ENCODE measurements around the gene VPS26A.
A peak's percentile ranks its signal among the peaks of the same experiment; 100 is the strongest.

The VPS26A gene

DNA sequence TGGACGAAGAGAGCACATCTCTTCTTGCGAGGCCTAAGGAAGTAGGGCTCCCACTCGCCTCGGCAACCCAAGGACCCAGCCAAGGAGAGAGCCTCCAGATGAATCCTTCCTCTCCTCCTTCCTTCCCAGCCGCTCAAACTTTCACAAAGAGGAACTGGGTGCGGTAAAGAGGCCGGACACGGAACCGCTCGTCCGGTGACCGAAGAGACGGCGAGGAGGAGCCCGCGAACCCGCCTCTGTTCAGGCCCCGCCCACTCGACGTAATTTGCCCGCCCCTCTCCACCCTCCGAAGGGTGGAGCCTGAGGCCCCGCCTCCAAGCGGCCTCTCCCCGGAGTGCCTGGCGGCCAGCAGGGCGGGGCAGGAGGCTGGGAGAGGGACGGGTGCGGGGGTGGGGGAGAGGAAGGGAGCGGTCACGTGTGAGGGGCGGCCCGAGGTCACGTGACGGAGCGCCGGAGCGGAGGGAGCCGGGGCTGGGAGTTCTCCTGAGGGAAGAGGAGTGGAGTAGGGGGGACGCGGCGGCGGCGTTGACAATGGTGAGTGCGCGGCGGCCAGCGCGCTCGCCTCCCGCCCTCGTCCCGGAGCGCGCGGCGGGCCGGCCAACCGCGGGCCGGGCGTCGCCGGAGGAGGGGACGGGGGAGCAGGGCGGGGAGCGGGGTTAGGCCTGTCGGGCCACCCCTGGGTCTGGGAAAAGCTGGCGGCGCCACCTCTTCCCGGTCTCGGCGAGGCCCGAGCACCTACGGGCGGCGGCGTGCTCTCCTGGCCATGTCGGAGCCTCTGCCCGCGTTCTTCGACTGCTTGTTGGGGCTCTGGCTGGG, at the start of gene VPS26A:
VPS26A (plus strand) TSS at position 432 of the 816 bp plus-strand sequence; CDS start at position 532, 100 bp downstream.
- peak; percentile 98 for DNase-seq

DNA sequence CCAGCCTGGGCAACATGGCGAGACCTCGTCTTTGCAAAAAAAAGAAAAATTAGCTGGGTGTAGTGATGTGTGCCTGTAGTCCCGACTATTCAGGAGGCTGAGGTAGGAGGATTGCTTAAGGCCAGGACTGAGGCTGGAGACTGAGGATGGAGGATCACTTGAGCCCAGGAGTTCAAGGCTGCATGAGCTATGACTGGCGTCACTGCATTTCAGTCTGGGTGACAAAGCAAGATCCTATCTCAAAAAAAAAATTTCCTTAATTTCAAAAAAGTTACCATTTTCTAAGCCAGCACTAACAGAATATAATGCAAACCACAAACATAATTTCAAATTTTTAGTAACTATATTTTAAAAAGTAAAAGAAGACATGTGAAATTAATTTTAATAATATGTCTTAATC, 49.4 kb upstream of the VPS26A start:
- DNase-seq, result no peak

DNA sequence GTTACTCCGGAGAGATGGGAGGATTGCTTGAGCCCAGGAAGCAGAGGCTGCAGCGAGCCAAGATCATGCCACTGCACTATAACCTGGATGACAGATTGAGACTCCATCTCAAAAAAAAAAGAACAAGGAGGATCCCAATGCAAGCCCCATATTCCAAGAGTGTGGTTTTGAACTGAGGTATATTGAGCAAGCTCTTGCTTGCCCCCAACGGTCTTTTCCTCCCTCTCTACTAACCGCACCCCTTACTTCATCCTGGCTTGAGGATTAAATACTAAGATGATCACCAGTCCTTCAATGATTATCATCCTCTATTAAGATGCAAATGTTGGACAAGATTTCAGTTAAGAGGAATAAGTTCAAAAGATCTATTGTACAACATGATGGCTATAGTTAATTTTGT, 48.5 kb upstream of the VPS26A start:
- no peak for DNase-seq

DNA sequence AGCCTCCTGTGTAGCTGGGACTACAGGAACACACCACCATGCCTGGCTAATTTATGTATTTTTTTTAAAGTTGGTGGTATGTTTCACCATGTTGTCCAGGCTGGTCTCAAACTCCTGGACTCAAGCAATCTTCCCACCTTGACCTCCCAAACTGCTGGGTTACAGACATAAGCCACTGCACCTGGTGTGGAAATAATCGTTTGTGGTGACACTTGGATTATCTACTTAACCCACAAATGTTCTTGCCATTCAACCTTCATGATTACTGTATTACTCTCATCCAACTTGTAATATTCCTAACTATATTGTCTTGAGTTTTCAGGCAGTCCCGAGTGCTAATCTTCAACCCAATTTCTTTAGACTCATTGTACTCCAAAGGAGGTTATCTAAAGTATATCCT, 45.7 kb upstream of the VPS26A start:
- no peak for DNase-seq

DNA sequence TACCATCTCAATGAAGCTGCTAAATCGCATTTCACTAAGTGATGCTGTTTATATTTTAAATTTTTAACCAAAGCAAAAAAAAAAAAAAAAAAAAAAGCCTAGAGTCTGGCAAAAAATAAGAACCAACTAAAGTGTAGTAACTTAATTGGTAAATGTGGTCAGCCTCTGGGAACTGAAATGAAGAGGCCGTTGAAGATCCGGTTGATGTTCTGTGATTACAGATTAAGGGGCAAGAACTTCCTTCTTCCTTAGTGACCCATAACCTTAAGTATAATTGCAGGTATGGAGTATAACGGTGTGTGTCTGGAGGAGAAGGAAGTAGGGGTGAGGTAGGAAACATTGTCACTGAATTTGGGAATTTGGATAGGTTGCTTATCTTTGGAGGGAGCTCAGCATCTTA, 43.8 kb upstream of the VPS26A start:
- DNase-seq, result no peak

DNA sequence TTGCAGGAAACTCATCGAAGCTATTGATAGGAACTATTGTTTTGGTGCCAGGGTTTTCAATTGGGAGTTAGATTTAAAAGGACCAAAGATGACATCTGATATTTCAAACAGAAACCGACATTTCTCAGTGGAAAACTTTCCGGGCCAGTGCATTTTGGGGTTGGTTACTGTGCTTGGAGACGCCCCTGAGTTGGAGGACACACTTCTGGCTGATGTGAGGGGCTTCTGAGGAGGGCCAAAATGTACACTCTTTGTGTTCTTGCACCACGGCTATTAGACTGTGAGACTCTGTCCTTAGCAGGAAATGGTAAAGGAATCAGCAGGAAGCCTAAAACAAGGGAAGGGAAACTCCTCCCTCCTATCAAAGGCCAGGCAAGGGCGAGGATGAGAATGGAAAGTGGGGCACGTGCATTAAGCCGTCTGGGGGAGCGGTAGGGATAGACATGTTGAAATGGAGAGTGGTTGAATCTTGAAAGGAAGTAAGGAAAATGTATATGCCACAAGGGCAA, 37.9 kb upstream of the VPS26A start:
- DNase-seq, result no peak

DNA sequence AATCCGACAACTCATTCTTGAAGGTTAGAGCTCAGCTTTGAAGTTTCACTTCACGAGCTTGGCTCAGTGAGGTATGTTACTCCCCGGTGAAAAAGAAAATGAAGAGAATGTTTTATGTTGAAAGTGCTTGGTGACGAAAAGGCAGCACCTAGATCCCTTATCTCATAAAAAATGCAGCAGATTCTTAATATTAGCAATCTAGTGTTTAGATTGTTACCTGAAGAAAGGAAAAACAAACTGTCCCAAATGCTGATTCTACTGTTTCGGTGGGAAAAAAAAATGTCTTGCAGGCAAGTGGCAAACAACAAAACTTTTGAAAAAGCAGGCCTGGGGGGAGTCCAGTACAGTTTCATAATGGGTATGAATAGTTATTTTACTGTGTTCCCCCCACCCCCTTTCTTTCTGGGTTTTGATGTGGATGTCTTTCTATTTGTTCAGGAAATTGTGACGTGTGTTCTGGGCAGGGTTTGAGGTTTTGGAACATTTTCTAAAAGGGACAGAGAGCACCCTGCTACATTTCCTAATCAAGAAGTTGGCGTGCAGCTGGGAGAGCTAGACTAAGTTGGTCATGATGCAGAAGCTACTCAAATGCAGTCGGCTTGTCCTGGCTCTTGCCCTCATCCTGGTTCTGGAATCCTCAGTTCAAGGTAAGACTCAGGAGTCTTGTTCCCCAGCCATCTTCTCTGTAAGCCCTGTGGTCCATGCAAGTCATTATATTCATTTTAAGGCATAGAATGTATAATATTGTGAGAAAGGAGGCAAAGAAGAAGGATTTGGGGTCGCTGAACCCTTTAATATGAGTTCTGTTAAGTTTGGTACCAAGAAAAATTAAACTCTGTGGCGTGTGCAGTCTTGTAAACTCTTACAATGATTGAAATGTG, 36.1 kb upstream of the VPS26A start, which contains the start of gene SRGN:
SRGN (plus strand) TSS at position 514 of the 881 bp plus-strand sequence; CDS start at position 569, 55 bp downstream.
- no peak for DNase-seq

DNA sequence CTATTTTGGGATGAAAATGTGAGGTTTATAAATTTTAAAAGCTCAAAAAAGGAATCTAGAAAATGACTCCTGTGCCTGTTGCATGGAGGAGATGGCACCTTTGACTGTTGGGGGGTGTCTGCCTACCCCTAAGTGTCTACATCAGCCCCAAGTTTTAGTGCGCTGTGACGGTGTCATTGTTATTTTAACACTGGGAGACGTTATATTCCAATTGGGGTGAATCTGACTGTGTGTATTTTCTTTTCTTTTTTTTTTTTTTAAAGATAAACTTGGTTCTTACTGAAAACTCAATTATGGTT, 35.6 kb upstream of the VPS26A start:
- no peak for DNase-seq

DNA sequence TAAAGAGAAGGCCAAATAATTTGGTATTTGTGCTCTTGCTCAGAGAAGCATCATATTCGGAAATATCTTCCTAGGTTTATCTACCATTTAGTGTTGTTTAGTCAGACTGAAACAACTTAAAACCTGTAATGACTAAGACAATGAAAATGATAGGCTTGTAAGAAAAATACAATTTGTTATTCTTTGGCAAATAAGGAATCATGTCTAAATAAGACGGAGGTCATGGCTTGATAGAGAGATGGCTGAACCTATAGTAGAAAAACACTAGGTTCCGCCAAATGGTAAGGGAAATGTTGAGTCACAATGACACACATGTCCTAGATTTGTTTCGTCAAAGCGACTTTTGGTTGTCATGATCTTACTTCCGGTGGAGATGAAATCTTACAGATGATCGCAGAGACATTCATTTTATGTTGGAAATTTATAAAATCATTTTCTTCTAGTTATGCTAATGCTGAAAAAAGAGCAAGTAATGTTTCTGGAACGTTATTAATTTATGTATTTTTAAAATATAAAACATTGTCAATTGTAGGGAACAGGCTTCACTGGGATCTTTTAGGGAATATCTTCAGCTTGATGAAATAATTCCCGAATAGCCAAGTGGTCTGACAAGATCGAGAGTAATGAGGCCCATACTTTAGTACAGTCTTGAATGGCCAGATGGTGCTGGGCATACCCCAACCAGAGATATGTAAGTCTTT, 35.0 kb upstream of the VPS26A start:
- DNase-seq, result no peak

DNA sequence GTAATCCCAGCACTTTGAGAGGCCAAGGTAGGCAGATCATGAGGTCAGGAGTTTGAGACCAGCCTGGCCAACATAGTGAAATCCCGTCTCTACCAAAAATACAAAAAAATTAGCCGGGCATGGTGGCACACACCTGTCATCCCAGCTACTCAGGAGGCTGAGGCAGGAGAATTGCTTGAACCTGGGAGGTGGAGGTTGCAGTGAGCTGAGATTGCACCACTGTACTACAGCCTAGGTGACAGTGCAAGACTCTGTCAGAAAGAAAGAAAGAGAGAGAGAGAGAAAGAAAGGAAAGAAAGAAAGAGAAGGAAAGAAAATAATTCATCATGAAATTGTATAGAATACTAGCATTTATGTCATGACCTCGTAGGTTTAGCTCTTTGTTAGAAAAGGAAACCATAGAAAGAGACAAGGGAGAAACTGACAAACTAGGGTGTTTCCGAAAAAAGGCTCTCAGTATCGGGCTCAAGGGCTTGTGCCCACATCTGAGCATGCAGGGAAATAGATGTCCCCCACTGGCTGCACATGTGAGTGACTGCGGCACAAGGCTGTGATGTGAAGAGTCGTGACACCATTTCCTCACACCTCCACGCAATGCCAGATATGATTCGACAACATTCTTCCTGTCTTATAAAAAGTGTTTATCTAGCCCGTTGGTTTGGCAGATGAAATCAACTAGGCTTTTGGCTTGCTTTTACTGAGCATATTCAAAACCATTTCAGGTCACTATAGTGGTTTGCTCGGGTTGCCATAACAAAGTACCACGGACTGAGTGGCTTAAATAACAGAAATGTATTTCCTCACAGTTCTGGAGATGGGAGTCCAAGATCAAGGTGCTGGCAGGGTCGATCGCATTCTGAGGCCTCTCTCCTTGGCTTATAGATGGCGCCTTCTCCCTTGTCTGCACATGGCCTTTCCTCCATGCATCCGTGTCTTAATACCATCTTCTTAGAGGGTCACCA, 34.1 kb upstream of the VPS26A start:
- DNase-seq, result no peak

DNA sequence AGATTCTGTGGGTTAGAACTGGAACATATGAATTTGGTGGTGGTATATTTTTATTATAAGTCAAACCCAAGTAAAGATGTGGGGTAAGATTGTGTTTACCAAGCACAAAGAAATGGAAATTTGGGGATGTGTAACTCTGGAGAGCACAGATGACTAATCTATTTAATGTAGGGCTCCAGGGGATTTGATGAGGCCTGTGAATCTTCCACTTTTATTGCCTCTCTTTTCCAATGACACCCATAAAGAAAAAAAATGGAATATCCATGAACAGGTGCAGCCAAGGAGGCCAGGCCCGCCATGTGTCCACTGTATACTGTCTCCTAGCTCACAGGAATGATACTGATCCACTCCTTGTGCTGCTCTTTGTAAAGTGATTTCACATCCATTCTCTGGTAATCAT, 33.3 kb upstream of the VPS26A start:
- no peak for DNase-seq

DNA sequence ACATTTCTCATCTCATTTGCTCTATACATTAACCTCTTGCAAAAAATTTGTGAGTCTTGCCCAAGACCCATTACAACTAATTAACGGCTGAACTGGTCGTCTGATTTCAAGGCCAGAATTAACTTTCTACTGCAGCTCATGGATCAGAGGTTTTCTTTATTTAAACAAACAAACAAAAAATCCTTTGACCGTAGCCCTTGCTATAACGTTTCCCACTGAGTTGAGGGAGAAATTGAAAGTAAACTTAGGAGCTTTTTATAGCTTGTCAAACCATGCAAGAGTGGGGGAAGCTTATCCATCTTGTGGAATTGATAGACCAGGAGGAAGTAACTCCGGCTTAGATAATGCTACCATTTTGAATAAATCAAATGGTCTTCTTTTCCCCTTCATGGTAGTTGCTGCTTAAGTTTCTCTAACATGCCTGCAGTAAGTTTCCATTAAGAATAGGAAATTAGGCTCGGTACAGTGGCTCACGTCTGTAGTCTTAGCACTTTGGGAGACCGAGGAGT, 32.8 kb upstream of the VPS26A start:
- DNase-seq, result no peak

DNA sequence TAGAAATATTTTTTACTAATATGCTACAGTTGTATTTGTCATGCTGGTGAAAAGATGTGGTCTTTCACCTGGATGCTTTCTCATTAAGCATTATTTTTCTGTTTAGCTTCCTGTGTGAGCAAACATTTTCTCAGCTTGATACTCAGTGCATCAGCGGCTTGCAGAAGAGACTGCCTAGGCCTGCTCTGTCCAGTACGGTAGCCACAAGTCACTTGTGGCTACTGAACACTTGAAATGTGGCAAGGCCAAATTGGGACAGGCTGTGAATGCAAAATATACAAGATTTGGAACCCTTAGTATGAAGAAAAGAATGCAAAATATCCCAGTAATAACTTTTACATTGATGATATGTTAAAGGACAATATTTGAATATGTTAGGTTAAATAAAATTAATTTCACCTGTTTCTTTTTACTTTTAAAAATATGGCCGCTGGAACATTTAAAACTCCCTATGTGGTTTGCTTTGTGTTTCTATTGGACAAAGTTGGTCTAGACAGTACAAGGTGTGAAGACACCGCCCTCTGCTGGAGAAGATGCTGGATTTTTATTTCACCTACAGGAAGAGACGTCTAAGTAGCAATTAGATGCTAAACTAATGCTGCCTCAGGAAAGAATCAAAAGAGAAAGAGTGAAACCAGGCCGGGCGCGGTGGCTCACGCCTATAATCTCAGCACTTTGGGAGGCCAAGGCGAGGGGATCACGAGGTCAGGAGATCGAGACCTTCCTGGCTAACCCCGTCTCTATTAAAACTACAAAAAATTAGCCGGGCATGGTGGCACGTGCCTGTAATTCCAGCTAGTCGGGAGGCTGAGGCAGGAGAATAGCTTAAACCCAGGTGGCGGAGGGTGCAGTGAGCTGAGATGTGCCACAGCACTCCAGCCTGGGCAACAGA, 30.8 kb upstream of the VPS26A start:
- DNase-seq, result peak; percentile 83

DNA sequence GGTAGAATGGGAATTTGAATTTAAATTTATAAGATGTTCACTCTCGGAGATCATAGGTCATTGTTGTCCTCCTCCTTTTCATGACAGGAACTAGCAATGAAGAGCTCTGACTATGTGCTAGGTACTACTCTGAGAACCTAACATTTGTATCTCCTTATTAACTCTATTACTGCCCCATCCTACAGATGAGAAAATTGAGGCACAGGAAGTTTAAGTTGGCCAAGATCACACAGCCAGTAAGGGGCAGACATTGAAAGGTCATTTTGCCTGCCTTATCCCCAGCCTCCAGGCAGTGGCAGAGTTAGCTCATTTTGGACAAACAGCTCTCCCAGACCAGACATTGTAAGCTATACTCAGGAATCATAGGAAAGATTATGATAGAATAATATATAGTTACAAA, 30.0 kb upstream of the VPS26A start:
- DNase-seq, result no peak

DNA sequence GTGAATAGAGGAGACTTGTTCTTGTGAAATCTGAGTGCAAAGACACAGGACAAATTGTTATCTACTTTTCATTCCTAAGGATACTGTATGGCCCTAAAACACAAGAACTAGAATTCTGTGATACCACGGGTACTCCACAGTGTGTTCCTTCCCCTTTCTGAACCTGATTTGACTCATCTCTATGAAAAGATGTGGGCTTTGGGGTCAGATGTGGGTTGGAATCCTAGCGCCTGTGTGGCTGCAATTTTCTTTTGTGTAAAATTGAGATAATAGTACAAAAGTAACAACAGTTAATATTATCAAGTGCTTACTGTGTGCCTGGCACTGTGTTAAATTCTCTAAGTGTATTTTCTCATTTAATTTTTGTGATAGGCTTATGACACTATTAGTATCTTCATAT, 27.9 kb upstream of the VPS26A start:
- DNase-seq, result no peak

DNA sequence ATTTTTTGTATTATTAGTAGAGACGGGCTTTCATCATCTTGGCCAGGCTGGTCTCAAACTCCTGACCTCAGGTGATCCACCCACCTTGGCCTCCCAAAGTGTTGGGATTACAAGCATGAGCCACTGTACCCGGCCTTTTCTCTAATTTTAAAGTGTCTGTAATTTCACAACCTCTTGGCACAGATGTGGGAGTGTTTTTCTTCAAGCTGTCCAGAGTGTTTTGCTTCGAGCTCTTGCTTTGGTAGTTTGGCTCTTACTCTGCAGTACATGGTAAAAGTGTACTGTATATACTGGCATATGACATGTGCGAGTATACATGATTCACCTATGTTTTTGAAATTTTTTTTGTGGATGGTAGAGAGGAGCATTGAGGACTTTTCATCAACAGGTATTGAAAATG, 26.2 kb upstream of the VPS26A start:
- no peak for DNase-seq

DNA sequence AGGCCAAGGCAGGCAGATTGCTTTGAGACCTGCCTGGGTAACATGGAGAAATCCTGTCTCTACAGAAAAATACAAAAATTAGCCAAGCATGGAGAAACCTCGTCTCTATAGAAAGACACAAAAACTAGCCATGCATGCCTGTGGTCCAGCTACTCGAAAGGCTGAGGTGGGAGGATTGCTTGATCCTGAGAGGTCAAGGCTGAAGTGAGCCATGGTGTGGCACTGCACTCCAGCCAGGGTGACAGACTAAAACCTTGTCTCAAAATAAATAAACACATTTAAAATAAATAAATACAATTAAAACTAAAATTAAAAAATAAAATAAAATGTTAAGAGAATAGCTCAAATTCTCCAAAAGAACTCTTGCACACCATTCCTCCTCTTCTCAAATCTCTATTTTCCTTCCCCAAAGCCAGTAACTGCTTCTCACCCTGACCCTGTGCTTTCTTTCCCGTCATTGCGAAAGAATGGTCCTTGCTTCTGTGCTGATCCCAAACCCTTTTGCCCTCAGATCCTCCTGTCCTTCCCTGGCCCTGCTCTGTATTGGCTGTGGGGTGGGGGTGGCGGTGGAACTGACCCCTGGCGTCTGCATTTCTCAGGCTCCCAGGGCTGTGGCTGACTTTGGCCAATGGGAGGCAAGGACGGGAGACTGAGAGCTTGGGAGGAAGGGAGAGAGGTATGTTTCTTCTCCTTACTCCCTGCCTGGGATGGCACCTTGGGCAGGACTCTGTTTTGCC, 23.7 kb upstream of the VPS26A start:
- DNase-seq, result no peak

DNA sequence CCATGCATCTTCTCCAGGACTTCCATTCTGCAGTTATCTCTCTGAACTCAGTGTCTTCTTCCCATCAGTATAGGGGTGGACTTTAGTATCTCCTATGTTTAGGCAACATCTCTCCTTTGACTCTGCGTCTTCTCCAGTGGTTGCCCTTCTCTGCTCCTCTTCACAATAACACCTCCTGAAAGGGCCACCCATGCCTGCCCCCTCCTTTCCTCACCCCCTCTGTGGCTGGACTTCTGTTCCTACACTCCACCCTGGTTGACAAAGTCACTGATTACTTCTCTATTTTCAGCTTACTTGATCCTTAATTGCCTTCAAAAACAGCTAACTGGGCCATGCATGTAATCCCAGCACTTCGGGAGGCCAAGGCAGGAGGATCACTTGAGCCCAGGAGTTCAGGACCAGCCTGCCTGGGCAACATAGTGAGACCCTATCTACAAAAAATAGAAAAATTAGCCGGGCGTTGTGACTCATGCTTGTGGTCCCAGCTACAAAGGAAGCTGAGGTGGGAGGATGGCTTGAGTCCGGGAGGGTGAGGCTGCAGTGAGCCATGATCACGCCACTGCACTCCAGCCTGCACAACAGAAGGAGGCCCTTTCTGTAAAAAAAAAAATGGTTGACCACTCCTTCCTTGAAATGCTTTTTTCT, 22.4 kb upstream of the VPS26A start:
- no peak for DNase-seq

DNA sequence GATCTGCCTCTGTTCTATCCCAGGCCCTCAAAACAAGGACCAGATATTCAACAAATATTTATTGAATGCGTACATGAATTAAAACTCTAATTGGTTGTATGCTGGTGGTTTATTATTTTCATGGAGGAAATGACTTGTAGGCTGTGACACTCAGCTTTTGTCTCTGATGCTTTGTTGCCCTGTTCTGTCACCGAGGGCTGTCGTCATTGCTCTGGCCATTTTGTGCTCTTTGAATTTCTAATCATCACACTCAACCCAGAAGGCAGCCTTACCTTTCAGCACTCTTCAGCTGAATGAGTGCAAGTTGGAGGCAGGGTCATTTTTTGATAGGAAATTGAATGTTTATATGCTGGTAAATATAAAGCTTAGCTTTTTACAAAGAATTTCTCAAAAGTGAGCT, 21.5 kb upstream of the VPS26A start:
- DNase-seq, result no peak

DNA sequence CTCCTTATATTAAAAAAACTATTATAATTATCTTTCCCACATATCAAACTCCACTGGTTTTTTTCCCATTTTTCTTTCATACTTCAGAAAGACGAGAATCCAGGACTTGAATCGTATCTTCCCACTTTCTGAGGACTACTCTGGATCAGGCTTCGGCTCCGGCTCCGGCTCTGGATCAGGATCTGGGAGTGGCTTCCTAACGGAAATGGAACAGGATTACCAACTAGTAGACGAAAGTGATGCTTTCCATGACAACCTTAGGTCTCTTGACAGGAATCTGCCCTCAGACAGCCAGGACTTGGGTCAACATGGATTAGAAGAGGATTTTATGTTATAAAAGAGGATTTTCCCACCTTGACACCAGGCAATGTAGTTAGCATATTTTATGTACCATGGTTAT, 20.2 kb upstream of the VPS26A start:
- DNase-seq, result no peak

Data from NCI-H82 (cell line).